ENCODE results near the gene UROC1. TPM values are rescaled to one million over a fixed set of nuclear protein-coding genes. Genes with fewer than 3 reads are reported as not detected.

UROC1 gene
- total RNA-seq, 2 experiments from 2014 or later, result 0.09 TPM; not detected in 1

GRCh38 chr3:126466886-126467610 lies 50.5 kb downstream of the UROC1 start:
- H3K9me3 ChIP-seq (ENCODE audit: low read length), result no peaks in the 10 kb centered on the region
- H3K27ac ChIP-seq (ENCODE audit: low read depth, low read length, poor library complexity, severe bottlenecking), result no peak overlapping the region
- no peak overlapping the region for H2AFZ ChIP-seq (ENCODE audit: low read length)
- no peak for DNase-seq (ENCODE audit: low spot score)
- H3K79me2 ChIP-seq (ENCODE audit: insufficient read depth, low read depth, low read length), result peaks cover 2% of the 10 kb centered on the region; the same call in 1 of the 2 replicates
- H3K4me3 ChIP-seq (ENCODE audit: low read depth, low read length, poor library complexity, severe bottlenecking), result no peak overlapping the region
- H4K20me1 ChIP-seq (ENCODE audit: insufficient read depth, low read length), result no peaks in the 10 kb centered on the region
- no TSS peak for BruUV-seq (replicated peaks)
- CTCF ChIA-PET (ENCODE audit: unreplicated experiment), result no interaction called here
- intact Hi-C loops (cut with micrococcal nuclease; ENCODE audit: unreplicated experiment), result no loop called here
- POLR2A ChIA-PET, result no interaction called here
- peaks cover 2% of the 10 kb centered on the region for H3K4me1 ChIP-seq (ENCODE audit: insufficient read depth, low read length, poor library complexity, severe bottlenecking)
- no peak for TF ChIP-seq EZH2phosphoT487 (IDR thresholded peaks at IDR 0.05; ENCODE audit: borderline replicate concordance, low read depth, low read length)
- TF ChIP-seq, protein P1, sequence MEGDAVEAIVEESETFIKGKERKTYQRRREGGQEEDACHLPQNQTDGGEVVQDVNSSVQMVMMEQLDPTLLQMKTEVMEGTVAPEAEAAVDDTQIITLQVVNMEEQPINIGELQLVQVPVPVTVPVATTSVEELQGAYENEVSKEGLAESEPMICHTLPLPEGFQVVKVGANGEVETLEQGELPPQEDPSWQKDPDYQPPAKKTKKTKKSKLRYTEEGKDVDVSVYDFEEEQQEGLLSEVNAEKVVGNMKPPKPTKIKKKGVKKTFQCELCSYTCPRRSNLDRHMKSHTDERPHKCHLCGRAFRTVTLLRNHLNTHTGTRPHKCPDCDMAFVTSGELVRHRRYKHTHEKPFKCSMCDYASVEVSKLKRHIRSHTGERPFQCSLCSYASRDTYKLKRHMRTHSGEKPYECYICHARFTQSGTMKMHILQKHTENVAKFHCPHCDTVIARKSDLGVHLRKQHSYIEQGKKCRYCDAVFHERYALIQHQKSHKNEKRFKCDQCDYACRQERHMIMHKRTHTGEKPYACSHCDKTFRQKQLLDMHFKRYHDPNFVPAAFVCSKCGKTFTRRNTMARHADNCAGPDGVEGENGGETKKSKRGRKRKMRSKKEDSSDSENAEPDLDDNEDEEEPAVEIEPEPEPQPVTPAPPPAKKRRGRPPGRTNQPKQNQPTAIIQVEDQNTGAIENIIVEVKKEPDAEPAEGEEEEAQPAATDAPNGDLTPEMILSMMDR (conservative IDR thresholded peaks at IDR 0.05; ENCODE audit: low read length), result no peak
- no peak overlapping the region for H3K4me2 ChIP-seq (ENCODE audit: low read length)
- peaks cover 97% of the 10 kb centered on the region for H3K36me3 ChIP-seq (ENCODE audit: insufficient read depth, low read length)
- H3K9me2 ChIP-seq (ENCODE audit: insufficient read depth, low read length), result no peaks in the 10 kb centered on the region

DNA sequence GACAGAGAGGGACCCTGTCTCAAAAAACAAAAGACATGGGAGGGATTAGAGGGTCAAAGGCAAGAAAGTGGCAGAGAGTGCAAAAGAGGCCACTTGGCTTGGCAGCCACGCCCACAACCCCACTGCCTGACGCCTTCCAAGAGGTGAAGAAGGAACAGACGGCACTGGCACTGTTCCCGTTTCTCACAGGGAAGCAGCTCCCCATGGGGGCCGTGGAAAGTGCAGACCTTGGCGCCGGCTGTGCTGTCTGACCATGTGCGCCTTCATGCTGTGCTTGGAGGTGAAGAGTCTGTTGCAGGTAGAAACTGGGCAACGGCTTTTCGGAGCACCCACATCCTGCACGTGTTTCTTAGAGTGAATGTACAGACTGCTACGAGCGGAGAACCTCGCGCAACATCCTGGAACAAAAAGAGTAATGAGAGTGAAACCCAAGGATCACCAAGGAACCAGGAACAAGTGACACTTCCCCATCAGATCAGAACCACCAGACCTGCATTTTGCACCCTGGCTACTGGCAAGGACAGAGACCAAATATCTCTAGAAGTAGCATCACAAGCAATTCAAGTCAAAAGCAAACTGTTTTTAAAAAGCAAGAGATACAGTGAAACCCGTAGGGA lies 51.5 kb downstream of the UROC1 start:
- ChIA-PET POLR2A (no interaction called here), CTCF (ENCODE audit: unreplicated experiment) (no interaction called here)
- Histone ChIP-seq H3K4me1 (ENCODE audit: insufficient read depth, low read length, poor library complexity, severe bottlenecking) (no peaks in the 10 kb centered on the region), H3K36me3 (ENCODE audit: insufficient read depth, low read length) (peaks cover 97% of the 10 kb centered on the region), H3K4me2 (ENCODE audit: low read length) (no peak overlapping the region), H3K9me2 (ENCODE audit: insufficient read depth, low read length) (no peaks in the 10 kb centered on the region), H3K27ac (ENCODE audit: low read depth, low read length, poor library complexity, severe bottlenecking) (no peak overlapping the region), H4K20me1 (ENCODE audit: insufficient read depth, low read length) (no peaks in the 10 kb centered on the region), H3K9me3 (ENCODE audit: low read length) (no peaks in the 10 kb centered on the region), H3K4me3 (ENCODE audit: low read depth, low read length, poor library complexity, severe bottlenecking) (no peak overlapping the region), H2AFZ (ENCODE audit: low read length) (no peak overlapping the region), H3K79me2 (ENCODE audit: insufficient read depth, low read depth, low read length) (no peaks in the 10 kb centered on the region; the same call in 1 of the 2 replicates)
- DNase-seq (ENCODE audit: low spot score), result no peak
- BruUV-seq (replicated peaks), result no TSS peak
- intact Hi-C loops (cut with micrococcal nuclease; ENCODE audit: unreplicated experiment), result no loop called here
- no peak for TF ChIP-seq EZH2phosphoT487 (IDR thresholded peaks at IDR 0.05; ENCODE audit: borderline replicate concordance, low read depth, low read length)
- TF ChIP-seq, protein P1 (conservative IDR thresholded peaks at IDR 0.05; ENCODE audit: low read length), result no peak

DNA sequence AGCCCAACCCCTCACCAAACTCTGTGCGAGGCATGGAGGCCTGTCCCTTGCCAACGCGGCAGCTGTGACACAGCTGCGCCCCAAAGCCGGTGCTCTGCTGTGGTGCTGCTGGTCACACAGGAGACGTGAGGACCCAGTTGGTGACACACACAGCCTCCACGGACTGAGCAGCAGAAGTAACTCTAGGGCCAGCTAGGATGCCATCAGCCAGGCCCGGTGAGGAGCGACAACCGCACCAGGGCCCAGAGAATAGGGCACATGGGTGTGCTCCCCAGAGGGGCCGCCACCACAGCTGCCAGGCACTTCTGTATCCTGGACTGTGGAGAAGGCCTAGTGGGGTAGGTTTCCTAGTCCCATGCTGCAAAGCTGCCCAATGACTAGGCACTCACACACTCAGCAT lies 52.6 kb downstream of the UROC1 start:
- H3K9me2 ChIP-seq (ENCODE audit: insufficient read depth, low read length), result no peaks in the 10 kb centered on the region
- no peak overlapping the region for H3K4me3 ChIP-seq (ENCODE audit: low read depth, low read length, poor library complexity, severe bottlenecking)
- H3K9me3 ChIP-seq (ENCODE audit: low read length), result no peaks in the 10 kb centered on the region
- TF ChIP-seq, protein P1 (conservative IDR thresholded peaks at IDR 0.05; ENCODE audit: low read length), result no peak
- no peak for TF ChIP-seq EZH2phosphoT487 (IDR thresholded peaks at IDR 0.05; ENCODE audit: borderline replicate concordance, low read depth, low read length)
- DNase-seq (ENCODE audit: low spot score), result no peak
- ChIA-PET POLR2A (no interaction called here), CTCF (ENCODE audit: unreplicated experiment) (no interaction called here)
- no peak overlapping the region for H2AFZ ChIP-seq (ENCODE audit: low read length)
- H3K4me1 ChIP-seq (ENCODE audit: insufficient read depth, low read length, poor library complexity, severe bottlenecking), result no peaks in the 10 kb centered on the region
- no peak overlapping the region for H3K27ac ChIP-seq (ENCODE audit: low read depth, low read length, poor library complexity, severe bottlenecking)
- H3K36me3 ChIP-seq (ENCODE audit: insufficient read depth, low read length), result peaks cover 96% of the 10 kb centered on the region
- no peaks in the 10 kb centered on the region for H4K20me1 ChIP-seq (ENCODE audit: insufficient read depth, low read length)
- no TSS peak for BruUV-seq (replicated peaks)
- intact Hi-C loops (cut with micrococcal nuclease; ENCODE audit: unreplicated experiment), result no loop called here
- H3K4me2 ChIP-seq (ENCODE audit: low read length), result no peak overlapping the region
- no peaks in the 10 kb centered on the region for H3K79me2 ChIP-seq (ENCODE audit: insufficient read depth, low read depth, low read length)

Measured in OCI-LY7 (cell line).